HepG2 (cell line): ENCODE data around the gene RAB3A. TPM values are rescaled to one million over a fixed set of nuclear protein-coding genes. Genes with fewer than 3 reads are reported as not detected.

Source experiments
- AHDC1 ChIP-seq: sonication (generic); formaldehyde crosslinking; IDR thresholded peaks from 2 replicates; pipeline ENCODE4 v1.5.1; 2020; ENCODE audit warnings: mild to moderate bottlenecking, missing genetic modification reagents, borderline replicate concordance
- ARNTL ChIP-seq: sonication (generic); formaldehyde crosslinking; IDR thresholded peaks from 2 replicates; pipeline ENCODE4 v1.4.0; 2020; ENCODE audit warnings: mild to moderate bottlenecking, missing genetic modification reagents
- KDM5A ChIP-seq: fragments of 200-600 bp; sonication (generic); IDR thresholded peaks from 2 replicates; pipeline ENCODE4 v1.7.0; 2018; ENCODE audit warnings: antibody characterized with exemption, mild to moderate bottlenecking, low read length, borderline replicate concordance
- KLF11 ChIP-seq: IDR thresholded peaks from 2 replicates; pipeline ENCODE4 v1.6.1; 2016; ENCODE audit warnings: missing compliant biosample characterization
- MAFK ChIP-seq, 2 experiments: IDR thresholded peaks in 1 of 2; conservative IDR thresholded peaks in 1 of 2; 2 replicates each; pipeline ENCODE4 v1.6.1; 2011; ENCODE audit warnings: improper control_type of control experiment in 2 of 2, low read length in 2 of 2
- MTF2 ChIP-seq: sonication (generic); formaldehyde crosslinking; IDR thresholded peaks from 2 replicates; pipeline ENCODE4 v1.5.0; 2020; ENCODE audit warnings: missing genetic modification reagents, borderline replicate concordance
- NKX3-1 ChIP-seq: sonication (generic); formaldehyde crosslinking; IDR thresholded peaks from 2 replicates; pipeline ENCODE4 v1.5.0; 2020; ENCODE audit warnings: missing genetic modification reagents
- RBM39 ChIP-seq: fragments of 200-400 bp; formaldehyde crosslinking; IDR thresholded peaks from one replicate; pipeline ENCODE4 v1.6.1; 2018; ENCODE audit warnings: antibody characterized with exemption, mild to moderate bottlenecking, low read depth, low read length; ENCODE audit not compliant: poor library complexity, severe bottlenecking
- YY1 ChIP-seq: IDR thresholded peaks from 2 replicates; pipeline ENCODE4 v1.6.1; 2011; ENCODE audit warnings: low read length, low read depth, moderate library complexity, mild to moderate bottlenecking; ENCODE audit not compliant: insufficient read depth, insufficient replicate concordance
- ZFP82 ChIP-seq: sonication (generic); formaldehyde crosslinking; IDR thresholded peaks from 2 replicates; pipeline ENCODE4 v1.5.1; 2020; ENCODE audit warnings: mild to moderate bottlenecking, missing genetic modification reagents, borderline replicate concordance
- ZNF264 ChIP-seq: sonication (generic); formaldehyde crosslinking; IDR thresholded peaks from 2 replicates; pipeline ENCODE4 v1.4.0; 2020; ENCODE audit warnings: missing genetic modification reagents
- ZNF639 ChIP-seq: conservative IDR thresholded peaks from 2 replicates; pipeline ENCODE4 v1.6.1; 2018; ENCODE audit warnings: missing genetic modification reagents
- ZNF713 ChIP-seq: sonication (generic); formaldehyde crosslinking; IDR thresholded peaks from 2 replicates; pipeline ENCODE4 v1.4.0; 2020; ENCODE audit warnings: mild to moderate bottlenecking, missing genetic modification reagents
- ZNF766 ChIP-seq: sonication (generic); formaldehyde crosslinking; IDR thresholded peaks from 2 replicates; pipeline ENCODE4 v1.5.0; 2020; ENCODE audit warnings: missing genetic modification reagents, borderline replicate concordance
- ZNF790 ChIP-seq: sonication (generic); formaldehyde crosslinking; IDR thresholded peaks from 2 replicates; pipeline ENCODE4 v1.8.0; 2022; ENCODE audit warnings: missing genetic modification reagents, mild to moderate bottlenecking, borderline replicate concordance
- polyA plus RNA-seq, 8 experiments: library from polyadenylated mRNA; depleted of rRNA in 3 of 8; stranded (reverse) in 7 of 8; unstranded in 1 of 8; fragments of >200 nt; fragmentation: Illumina TruSeq in 4 of 8; extraction: Trizol in 4 of 8; gene quantifications; 2 replicates each; pipeline versions ENCODE4 v1.2.1 to v1.2.3, GENCODE V29; 2011 to 2016; ENCODE audit warnings: low read depth in 4 of 8, missing spikeins in 1 of 8, mixed read lengths in 1 of 8; ENCODE audit not compliant: insufficient read depth in 1 of 8
- total RNA-seq, 5 experiments: library from RNA; depleted of rRNA; stranded (reverse); fragments of >200 nt; fragmentation: Illumina TruSeq; extraction: Trizol; gene quantifications; 2 replicates each; pipeline ENCODE4 v1.2.3, GENCODE V29; 2016; ENCODE audit warnings: low read depth in 1 of 5
- TF ChIP-seq, protein P1 (sequence below): sonication (generic); formaldehyde crosslinking; conservative IDR thresholded peaks from 2 replicates; pipeline ENCODE4 v1.8.1; 2023; ENCODE audit warnings: missing genetic modification reagents
- TF ChIP-seq, protein P2 (sequence below): sonication (generic); formaldehyde crosslinking; IDR thresholded peaks from 2 replicates; pipeline ENCODE4 v1.4.0; 2020; ENCODE audit warnings: missing genetic modification reagents
- TF ChIP-seq, protein P3 (sequence below): sonication (generic); formaldehyde crosslinking; IDR thresholded peaks from 2 replicates; pipeline ENCODE4 v1.5.1; 2020; ENCODE audit warnings: missing genetic modification reagents, mild to moderate bottlenecking, borderline replicate concordance

Gene RAB3A
- total and polyA plus RNA-seq, 2 of the 13 experiments (the other 11 are each of a cell fraction or from before 2014, with no cell fraction given) = 0.58 to 0.98 TPM

DNA sequence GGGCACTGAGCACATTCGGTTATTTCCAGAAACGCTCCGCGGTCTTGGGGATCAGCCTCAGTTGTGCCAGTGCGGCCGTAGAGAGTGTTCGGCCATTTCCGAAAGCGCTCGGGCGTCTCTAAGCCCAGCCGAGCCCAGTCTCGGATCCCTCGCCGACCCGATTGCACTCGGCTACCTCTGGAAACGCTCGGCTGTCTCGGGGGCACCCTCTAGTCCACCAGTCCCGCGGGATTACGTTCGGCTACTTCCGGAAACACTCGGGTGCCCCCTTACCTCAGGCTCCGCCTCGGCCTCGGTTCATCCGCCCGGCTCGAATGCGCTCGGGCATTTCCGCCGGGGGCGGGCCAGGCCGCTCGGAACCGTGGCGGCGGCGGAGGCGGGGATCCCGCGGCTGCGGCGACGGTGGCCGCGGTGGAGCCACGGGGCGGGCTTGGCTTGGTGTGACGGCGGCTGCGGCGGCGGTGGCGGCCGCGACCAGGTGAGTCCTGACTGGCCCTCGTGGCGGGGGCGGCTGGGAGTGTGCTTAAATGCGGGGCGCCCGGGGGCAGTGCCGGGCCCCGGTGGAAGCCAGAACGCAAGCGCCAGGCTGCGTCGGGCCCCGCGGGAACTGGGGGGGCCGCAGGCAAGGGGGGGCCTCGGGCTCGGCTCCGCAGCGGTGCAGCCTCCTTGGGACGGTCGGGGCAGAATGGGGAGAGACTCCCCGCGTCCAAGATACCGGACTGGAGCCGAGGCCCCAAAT lies 50.9 kb downstream of the RAB3A start, which contains the start of gene PIK3R2 (continued):
- TF ChIP-seq ZNF639 (CRISPR knock-in tag) = no peak
- TF ChIP-seq KLF11 (CRISPR knock-in tag) = no peak
- TF ChIP-seq, protein P1, sequence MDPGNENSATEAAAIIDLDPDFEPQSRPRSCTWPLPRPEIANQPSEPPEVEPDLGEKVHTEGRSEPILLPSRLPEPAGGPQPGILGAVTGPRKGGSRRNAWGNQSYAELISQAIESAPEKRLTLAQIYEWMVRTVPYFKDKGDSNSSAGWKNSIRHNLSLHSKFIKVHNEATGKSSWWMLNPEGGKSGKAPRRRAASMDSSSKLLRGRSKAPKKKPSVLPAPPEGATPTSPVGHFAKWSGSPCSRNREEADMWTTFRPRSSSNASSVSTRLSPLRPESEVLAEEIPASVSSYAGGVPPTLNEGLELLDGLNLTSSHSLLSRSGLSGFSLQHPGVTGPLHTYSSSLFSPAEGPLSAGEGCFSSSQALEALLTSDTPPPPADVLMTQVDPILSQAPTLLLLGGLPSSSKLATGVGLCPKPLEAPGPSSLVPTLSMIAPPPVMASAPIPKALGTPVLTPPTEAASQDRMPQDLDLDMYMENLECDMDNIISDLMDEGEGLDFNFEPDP = no peak
- TF ChIP-seq ZNF713 (CRISPR knock-in tag) = no peak
- peak; percentile 67 for TF ChIP-seq YY1
- TF ChIP-seq NKX3-1 = 0 out of 2 replicates have a peak, but pooled peaks have one; percentile 39
- TF ChIP-seq ZFP82 = no peak
- TF ChIP-seq ZNF790 (CRISPR knock-in tag) = no peak
- no peak for TF ChIP-seq MTF2 (CRISPR knock-in tag)
- no peak for TF ChIP-seq MAFK (conservative IDR thresholded peaks at IDR 0.05 in 1 of 2, IDR thresholded peaks at IDR 0.05 in 1 of 2; ENCODE audit: low read length in 2 of 2)
- no peak for TF ChIP-seq ZNF766 (CRISPR knock-in tag)
- no peak; the same call in 1 of the 2 replicates for TF ChIP-seq KDM5A
- 0 out of 2 replicates have a peak, but pooled peaks have one; percentile 1 for TF ChIP-seq ZNF264 (CRISPR knock-in tag)
- no peak for TF ChIP-seq RBM39
- TF ChIP-seq, protein P2, sequence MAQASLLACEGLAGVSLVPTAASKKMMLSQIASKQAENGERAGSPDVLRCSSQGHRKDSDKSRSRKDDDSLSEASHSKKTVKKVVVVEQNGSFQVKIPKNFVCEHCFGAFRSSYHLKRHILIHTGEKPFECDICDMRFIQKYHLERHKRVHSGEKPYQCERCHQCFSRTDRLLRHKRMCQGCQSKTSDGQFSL (CRISPR knock-in tag) = no peak
- no peak for TF ChIP-seq AHDC1 (CRISPR knock-in tag)
- TF ChIP-seq ARNTL (CRISPR knock-in tag) = no peak
- TF ChIP-seq, protein P3, sequence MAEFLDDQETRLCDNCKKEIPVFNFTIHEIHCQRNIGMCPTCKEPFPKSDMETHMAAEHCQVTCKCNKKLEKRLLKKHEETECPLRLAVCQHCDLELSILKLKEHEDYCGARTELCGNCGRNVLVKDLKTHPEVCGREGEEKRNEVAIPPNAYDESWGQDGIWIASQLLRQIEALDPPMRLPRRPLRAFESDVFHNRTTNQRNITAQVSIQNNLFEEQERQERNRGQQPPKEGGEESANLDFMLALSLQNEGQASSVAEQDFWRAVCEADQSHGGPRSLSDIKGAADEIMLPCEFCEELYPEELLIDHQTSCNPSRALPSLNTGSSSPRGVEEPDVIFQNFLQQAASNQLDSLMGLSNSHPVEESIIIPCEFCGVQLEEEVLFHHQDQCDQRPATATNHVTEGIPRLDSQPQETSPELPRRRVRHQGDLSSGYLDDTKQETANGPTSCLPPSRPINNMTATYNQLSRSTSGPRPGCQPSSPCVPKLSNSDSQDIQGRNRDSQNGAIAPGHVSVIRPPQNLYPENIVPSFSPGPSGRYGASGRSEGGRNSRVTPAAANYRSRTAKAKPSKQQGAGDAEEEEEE = no peak
